ENCODE measurements around the gene GCN1. TPM values are rescaled to one million over a fixed set of nuclear protein-coding genes. Genes with fewer than 3 reads are reported as not detected.
"Not testable (repeated sequence)": the region's sequence is repeated elsewhere in the genome, so short reads cannot be mapped to it uniquely, and the experiment has no call there.

GCN1 gene
- total RNA-seq, 1 donor from 2014 or later = 123 TPM

DNA sequence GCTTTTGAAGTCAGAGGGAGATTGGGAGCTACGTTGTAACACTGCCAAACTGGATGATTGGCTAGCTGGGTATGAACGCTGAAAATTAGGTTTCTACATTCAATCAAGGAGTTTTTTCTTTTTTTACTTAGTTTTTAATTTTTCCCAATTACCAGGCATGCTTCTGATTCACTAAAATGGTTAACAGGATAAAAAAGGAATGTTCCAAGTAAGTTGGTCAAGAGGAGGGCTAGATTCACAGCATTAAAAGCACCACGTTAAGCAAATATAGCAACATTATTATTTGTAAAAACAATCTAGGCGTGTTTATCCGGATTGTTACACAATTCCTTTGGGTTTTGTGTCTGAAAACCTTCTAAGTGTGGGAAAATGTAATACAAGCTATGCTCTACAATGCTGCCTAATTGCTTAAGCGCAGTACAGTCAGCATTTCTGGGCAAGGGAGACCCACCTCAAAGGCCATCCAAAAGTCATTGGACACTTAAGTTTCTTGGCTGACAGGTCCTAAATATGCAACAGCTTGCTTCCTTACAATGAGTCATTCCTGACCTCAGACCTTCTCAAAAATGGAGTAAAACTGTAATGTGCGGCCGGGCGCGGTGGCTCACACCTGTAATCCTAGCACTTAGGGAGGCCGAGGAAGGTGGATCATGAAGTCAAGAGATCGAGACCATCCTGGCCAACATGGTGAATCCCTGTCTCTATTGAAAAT is 5.2 kb upstream of the GCN1 start:
- Histone ChIP-seq H3K79me2 (ENCODE audit: insufficient read depth, low read length) (peaks cover 52% of the 10 kb centered on the region), H3K36me3 (ENCODE audit: insufficient read depth, low read length) (peaks cover 38% of the 10 kb centered on the region), H3K9ac (ENCODE audit: low read length) (peak overlapping the region; percentile 98), H3K9me3 (ENCODE audit: insufficient read depth, low read depth, low read length) (no peaks in the 10 kb centered on the region), H3K27me3 (ENCODE audit: insufficient read depth, low read length) (no peaks in the 10 kb centered on the region), H3K4me2 (ENCODE audit: low read length) (peak overlapping the region; percentile 94), H3K4me1 (ENCODE audit: insufficient read depth, low read length) (peaks cover 35% of the 10 kb centered on the region), H2AFZ (ENCODE audit: low read depth, low read length) (no peak overlapping the region), H3K4me3 (ENCODE audit: insufficient read depth, low read depth, low read length) (peak overlapping the region; percentile 99), H3K27ac (ENCODE audit: low read depth, low read length) (peak overlapping the region; percentile 72), H4K20me1 (ENCODE audit: insufficient read depth, low read length) (peaks cover 44% of the 10 kb centered on the region)
- Mint-ChIP-seq H3K27me3 (ENCODE audit: low read depth, unreplicated experiment) (no peaks in the 10 kb centered on the region), H3K4me1 (ENCODE audit: low read depth, unreplicated experiment) (peaks cover 30% of the 10 kb centered on the region), H3K4me3 (ENCODE audit: unreplicated experiment) (peak overlapping the region; percentile 98), H3K36me3 (ENCODE audit: low read depth, unreplicated experiment) (peaks cover 13% of the 10 kb centered on the region), H3K9me3 (ENCODE audit: unreplicated experiment) (no peaks in the 10 kb centered on the region), H3K27ac (ENCODE audit: unreplicated experiment) (peak overlapping the region; percentile 98)
- TF ChIP-seq EZH2 (IDR thresholded peaks at IDR 0.05; ENCODE audit: insufficient read depth, low read length) = no peak
- TF ChIP-seq, protein P1, sequence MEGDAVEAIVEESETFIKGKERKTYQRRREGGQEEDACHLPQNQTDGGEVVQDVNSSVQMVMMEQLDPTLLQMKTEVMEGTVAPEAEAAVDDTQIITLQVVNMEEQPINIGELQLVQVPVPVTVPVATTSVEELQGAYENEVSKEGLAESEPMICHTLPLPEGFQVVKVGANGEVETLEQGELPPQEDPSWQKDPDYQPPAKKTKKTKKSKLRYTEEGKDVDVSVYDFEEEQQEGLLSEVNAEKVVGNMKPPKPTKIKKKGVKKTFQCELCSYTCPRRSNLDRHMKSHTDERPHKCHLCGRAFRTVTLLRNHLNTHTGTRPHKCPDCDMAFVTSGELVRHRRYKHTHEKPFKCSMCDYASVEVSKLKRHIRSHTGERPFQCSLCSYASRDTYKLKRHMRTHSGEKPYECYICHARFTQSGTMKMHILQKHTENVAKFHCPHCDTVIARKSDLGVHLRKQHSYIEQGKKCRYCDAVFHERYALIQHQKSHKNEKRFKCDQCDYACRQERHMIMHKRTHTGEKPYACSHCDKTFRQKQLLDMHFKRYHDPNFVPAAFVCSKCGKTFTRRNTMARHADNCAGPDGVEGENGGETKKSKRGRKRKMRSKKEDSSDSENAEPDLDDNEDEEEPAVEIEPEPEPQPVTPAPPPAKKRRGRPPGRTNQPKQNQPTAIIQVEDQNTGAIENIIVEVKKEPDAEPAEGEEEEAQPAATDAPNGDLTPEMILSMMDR (IDR thresholded peaks at IDR 0.05; ENCODE audit: insufficient read depth, low read depth, low read length) = no peak
- FAIRE-seq (no peak), DNase-seq (ENCODE audit: low read depth) (peak; percentile 88)

GRCh38 chr12:120199025-120199424 is 4.5 kb upstream of the GCN1 start:
- H3K79me2 ChIP-seq (ENCODE audit: insufficient read depth, low read length) = peaks cover 60% of the 10 kb centered on the region
- TF ChIP-seq EZH2 (IDR thresholded peaks at IDR 0.05; ENCODE audit: insufficient read depth, low read length) = no peak
- TF ChIP-seq, protein P1 (IDR thresholded peaks at IDR 0.05; ENCODE audit: insufficient read depth, low read depth, low read length) = no peak
- no peak for FAIRE-seq

DNA sequence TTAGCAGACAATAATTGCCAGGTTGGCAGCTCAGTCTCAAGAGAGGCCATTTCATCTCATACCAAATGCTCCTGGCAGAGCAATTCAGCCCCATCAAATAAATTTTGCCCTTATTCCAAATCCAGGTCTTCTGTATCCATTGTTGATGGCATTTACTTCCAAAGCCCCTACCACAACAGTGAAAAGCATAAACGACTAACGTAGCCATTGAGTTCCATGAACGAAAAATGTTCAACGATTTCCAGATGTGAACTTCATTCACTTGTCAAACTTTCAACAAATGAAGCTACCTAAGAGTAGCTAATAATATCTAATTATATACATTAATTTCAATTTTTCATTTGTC is 3.0 kb upstream of the GCN1 start:
- Histone ChIP-seq H3K27ac (ENCODE audit: low read depth, low read length) (no peak overlapping the region), H3K4me3 (ENCODE audit: insufficient read depth, low read depth, low read length) (peak overlapping the region; percentile 0), H4K20me1 (ENCODE audit: insufficient read depth, low read length) (peaks cover 44% of the 10 kb centered on the region), H3K9me3 (ENCODE audit: insufficient read depth, low read depth, low read length) (no peaks in the 10 kb centered on the region), H3K79me2 (ENCODE audit: insufficient read depth, low read length) (peaks cover 75% of the 10 kb centered on the region), H2AFZ (ENCODE audit: low read depth, low read length) (no peak overlapping the region), H3K9ac (ENCODE audit: low read length) (peak overlapping the region; percentile 50), H3K36me3 (ENCODE audit: insufficient read depth, low read length) (peaks cover 38% of the 10 kb centered on the region), H3K4me1 (ENCODE audit: insufficient read depth, low read length) (peaks cover 38% of the 10 kb centered on the region), H3K27me3 (ENCODE audit: insufficient read depth, low read length) (no peaks in the 10 kb centered on the region), H3K4me2 (ENCODE audit: low read length) (peak overlapping the region; percentile 94)
- Mint-ChIP-seq H3K27me3 (ENCODE audit: low read depth, unreplicated experiment) (no peaks in the 10 kb centered on the region), H3K4me1 (ENCODE audit: low read depth, unreplicated experiment) (peaks cover 35% of the 10 kb centered on the region), H3K27ac (ENCODE audit: unreplicated experiment) (no peak overlapping the region), H3K36me3 (ENCODE audit: low read depth, unreplicated experiment) (peaks cover 13% of the 10 kb centered on the region), H3K9me3 (ENCODE audit: unreplicated experiment) (no peaks in the 10 kb centered on the region), H3K4me3 (ENCODE audit: unreplicated experiment) (peak overlapping the region; percentile 98)
- TF ChIP-seq, protein P1 (IDR thresholded peaks at IDR 0.05; ENCODE audit: insufficient read depth, low read depth, low read length) = no peak
- no peak for TF ChIP-seq EZH2 (IDR thresholded peaks at IDR 0.05; ENCODE audit: insufficient read depth, low read length)
- DNase-seq (ENCODE audit: low read depth) (no peak), FAIRE-seq (no peak)

More at GRCh38 chr12:120199025-120199424, 4.5 kb upstream of the GCN1 start:
- Histone ChIP-seq H3K9ac (ENCODE audit: low read length) (peak overlapping the region; percentile 98), H3K27ac (ENCODE audit: low read depth, low read length) (no peak overlapping the region), H3K4me2 (ENCODE audit: low read length) (peak overlapping the region; percentile 94), H3K4me3 (ENCODE audit: insufficient read depth, low read depth, low read length) (peak overlapping the region; percentile 99), H3K4me1 (ENCODE audit: insufficient read depth, low read length) (peaks cover 35% of the 10 kb centered on the region), H3K36me3 (ENCODE audit: insufficient read depth, low read length) (peaks cover 38% of the 10 kb centered on the region), H2AFZ (ENCODE audit: low read depth, low read length) (no peak overlapping the region), H3K27me3 (ENCODE audit: insufficient read depth, low read length) (no peaks in the 10 kb centered on the region), H3K9me3 (ENCODE audit: insufficient read depth, low read depth, low read length) (no peaks in the 10 kb centered on the region), H4K20me1 (ENCODE audit: insufficient read depth, low read length) (peaks cover 44% of the 10 kb centered on the region)
- peak overlapping the region; percentile 98 for H3K27ac Mint-ChIP-seq (ENCODE audit: unreplicated experiment)
- no peak for DNase-seq (ENCODE audit: low read depth)
- peaks cover 30% of the 10 kb centered on the region for H3K4me1 Mint-ChIP-seq (ENCODE audit: low read depth, unreplicated experiment)
- H3K9me3 Mint-ChIP-seq (ENCODE audit: unreplicated experiment) = no peaks in the 10 kb centered on the region
- no peaks in the 10 kb centered on the region for H3K27me3 Mint-ChIP-seq (ENCODE audit: low read depth, unreplicated experiment)
- H3K4me3 Mint-ChIP-seq (ENCODE audit: unreplicated experiment) = peak overlapping the region; percentile 98
- peaks cover 13% of the 10 kb centered on the region for H3K36me3 Mint-ChIP-seq (ENCODE audit: low read depth, unreplicated experiment)

DNA sequence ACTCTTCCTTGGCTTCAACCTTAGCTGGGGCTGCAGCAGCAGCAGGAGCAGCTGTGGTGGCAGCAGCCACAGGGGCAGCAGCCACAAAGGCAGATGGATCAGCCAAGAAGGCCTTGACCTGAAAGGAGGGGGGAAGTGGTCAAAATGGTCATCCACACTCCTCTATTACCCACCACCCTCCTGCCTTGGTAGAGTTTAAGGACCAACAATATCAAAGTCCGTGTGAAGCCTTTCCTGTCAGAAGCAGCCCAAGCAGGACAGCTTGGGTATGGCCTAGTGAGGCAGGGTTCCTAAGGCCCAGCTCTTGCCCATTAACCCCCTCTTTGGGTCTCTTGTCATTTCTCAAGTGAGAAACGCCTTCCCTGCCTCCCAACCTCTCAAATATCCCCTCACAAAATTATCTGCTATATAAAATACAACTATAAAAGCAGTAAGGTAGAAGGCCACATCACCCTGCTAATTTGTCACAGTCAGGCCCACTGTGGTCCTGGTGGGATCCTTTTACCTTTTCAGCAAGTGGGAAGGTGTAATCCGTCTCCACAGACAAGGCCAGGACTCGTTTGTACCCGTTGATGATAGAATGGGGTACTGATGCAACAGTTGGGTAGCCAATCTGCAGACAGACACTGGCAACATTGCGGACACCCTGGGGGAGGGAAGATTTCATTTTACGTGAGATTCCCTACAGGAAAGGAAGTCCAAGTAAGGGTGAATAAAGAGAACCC is 2.5 kb upstream of the GCN1 start:
- H3K4me3 ChIP-seq (ENCODE audit: insufficient read depth, low read depth, low read length) = peak overlapping the region; percentile 0
- H2AFZ ChIP-seq (ENCODE audit: low read depth, low read length); H3K27me3 Mint-ChIP-seq (ENCODE audit: low read depth, unreplicated experiment); H3K27ac ChIP-seq (ENCODE audit: low read depth, low read length); FAIRE-seq; H3K27me3 ChIP-seq (ENCODE audit: insufficient read depth, low read length); H3K9me3 ChIP-seq (ENCODE audit: insufficient read depth, low read depth, low read length); DNase-seq (ENCODE audit: low read depth); H3K9me3 Mint-ChIP-seq (ENCODE audit: unreplicated experiment): not testable (repeated sequence)
- peaks cover 38% of the 10 kb centered on the region for H3K4me1 Mint-ChIP-seq (ENCODE audit: low read depth, unreplicated experiment)
- H3K27ac Mint-ChIP-seq (ENCODE audit: unreplicated experiment) = peak overlapping the region; percentile 81
- peaks cover 38% of the 10 kb centered on the region for H3K36me3 ChIP-seq (ENCODE audit: insufficient read depth, low read length)
- H3K4me3 Mint-ChIP-seq (ENCODE audit: unreplicated experiment) = peak overlapping the region; percentile 68
- peak overlapping the region; percentile 50 for H3K9ac ChIP-seq (ENCODE audit: low read length)
- H3K79me2 ChIP-seq (ENCODE audit: insufficient read depth, low read length) = peaks cover 79% of the 10 kb centered on the region
- H4K20me1 ChIP-seq (ENCODE audit: insufficient read depth, low read length) = peaks cover 47% of the 10 kb centered on the region
- peaks cover 35% of the 10 kb centered on the region for H3K4me1 ChIP-seq (ENCODE audit: insufficient read depth, low read length)
- peak overlapping the region; percentile 94 for H3K4me2 ChIP-seq (ENCODE audit: low read length)
- H3K36me3 Mint-ChIP-seq (ENCODE audit: low read depth, unreplicated experiment) = peaks cover 13% of the 10 kb centered on the region
